GM12801 (cell line): ENCODE results near the gene MAGI2.

ENCODE experiments used
- TF ChIP-seq, protein P1 (sequence below): IDR thresholded peaks from one replicate; pipeline ENCODE4 v1.5.1; 2011; ENCODE audit warnings: control low read depth; ENCODE audit not compliant: insufficient read length; ENCODE audit errors: extremely low read depth

MAGI2 gene

DNA sequence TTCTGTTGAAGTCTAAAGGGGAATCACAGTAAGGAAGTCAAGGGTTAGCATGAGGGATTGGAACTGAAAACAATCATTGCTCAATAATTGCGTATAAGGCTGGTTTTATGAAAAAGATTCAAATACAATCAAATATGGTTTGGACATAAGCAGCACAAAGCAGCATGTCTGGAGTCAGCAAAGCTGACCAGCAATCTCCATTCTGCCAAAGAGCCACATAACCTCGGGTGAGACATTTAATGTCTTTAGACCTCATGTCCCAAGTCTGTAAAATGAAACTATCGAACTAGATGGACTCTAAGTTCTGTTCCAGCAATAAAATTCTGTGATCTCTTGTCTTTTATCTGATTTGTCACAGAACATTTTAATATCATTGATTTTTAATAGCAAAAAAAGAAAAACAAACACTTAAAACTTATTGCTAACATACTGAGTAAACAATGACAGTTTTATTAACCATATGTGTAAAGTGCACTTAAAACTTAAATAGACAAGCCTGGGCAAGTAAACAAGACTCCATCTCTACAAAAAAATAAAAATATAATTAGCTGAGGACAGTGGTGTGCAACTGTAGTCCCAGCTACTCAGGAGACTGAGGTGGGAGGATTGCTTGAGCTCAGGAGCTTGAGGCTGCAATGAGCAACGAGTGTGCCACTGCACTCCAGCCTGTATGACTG lies 217.0 kb downstream of the MAGI2 start:
- TF ChIP-seq, protein P1, sequence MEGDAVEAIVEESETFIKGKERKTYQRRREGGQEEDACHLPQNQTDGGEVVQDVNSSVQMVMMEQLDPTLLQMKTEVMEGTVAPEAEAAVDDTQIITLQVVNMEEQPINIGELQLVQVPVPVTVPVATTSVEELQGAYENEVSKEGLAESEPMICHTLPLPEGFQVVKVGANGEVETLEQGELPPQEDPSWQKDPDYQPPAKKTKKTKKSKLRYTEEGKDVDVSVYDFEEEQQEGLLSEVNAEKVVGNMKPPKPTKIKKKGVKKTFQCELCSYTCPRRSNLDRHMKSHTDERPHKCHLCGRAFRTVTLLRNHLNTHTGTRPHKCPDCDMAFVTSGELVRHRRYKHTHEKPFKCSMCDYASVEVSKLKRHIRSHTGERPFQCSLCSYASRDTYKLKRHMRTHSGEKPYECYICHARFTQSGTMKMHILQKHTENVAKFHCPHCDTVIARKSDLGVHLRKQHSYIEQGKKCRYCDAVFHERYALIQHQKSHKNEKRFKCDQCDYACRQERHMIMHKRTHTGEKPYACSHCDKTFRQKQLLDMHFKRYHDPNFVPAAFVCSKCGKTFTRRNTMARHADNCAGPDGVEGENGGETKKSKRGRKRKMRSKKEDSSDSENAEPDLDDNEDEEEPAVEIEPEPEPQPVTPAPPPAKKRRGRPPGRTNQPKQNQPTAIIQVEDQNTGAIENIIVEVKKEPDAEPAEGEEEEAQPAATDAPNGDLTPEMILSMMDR: no peak

DNA sequence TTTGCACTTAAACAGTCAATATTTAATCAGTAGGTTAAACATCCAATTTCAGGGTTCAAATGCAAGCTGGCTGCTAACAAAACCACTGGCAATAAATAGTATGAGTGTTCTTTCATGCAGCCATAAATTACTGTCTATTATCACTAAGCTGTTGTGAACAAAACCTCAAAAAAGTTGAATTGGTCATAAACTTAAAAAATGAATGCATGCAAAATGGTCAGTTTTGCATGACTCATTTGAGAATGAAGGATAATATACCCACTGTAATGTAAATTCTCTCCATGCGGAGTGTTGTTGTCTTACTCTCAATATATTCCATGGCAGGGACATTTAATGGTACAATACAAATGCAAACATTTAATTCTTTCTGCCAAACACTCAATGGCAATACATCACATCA lies 226.4 kb downstream of the MAGI2 start:
- TF ChIP-seq, protein P1: no peak

DNA sequence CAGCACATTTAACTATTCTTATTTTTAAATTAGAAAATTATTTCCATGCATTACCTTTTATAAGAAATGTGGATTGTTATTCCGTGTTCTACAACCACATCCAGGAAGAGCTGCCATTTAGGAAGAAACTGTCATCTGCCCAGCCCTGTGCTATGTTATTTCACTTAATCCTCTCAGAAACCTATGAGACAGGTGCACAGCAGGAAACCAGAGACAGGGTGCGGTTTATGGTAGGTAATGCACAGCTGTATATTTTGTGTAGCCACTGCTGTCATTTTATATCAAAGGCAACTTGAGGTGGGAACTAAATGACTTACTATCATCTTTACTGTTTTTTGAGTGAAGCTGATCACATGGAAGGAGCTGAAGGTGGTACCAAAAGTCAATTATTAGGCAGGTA lies 232.3 kb downstream of the MAGI2 start:
- TF ChIP-seq, protein P1: no peak

- TF ChIP-seq, protein P1: no peak
Measured at GRCh38 chr7:79217976-79218626, 235.4 kb downstream of the MAGI2 start.

DNA sequence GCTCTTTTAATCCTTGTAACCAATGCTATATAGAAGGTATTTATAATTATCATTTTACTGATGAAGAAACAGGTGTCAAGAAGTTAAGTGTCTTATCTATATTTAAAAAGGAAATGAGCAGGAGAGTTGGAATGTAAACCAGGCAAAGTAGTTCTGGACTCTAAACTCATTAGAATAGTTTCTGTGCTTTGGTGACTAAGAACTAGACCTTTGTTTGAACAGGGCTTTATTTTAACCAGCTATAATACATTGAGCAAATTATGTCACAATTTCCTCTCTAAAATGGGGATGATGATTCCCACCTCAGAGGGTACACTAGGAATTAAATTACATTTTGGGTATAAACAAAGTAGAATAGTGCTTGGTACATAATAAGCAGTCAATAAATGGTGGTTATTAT lies 236.0 kb downstream of the MAGI2 start:
- TF ChIP-seq, protein P1: no peak

GRCh38 chr7:79216236-79216635 lies 237.2 kb downstream of the MAGI2 start:
- TF ChIP-seq, protein P1: no peak

DNA sequence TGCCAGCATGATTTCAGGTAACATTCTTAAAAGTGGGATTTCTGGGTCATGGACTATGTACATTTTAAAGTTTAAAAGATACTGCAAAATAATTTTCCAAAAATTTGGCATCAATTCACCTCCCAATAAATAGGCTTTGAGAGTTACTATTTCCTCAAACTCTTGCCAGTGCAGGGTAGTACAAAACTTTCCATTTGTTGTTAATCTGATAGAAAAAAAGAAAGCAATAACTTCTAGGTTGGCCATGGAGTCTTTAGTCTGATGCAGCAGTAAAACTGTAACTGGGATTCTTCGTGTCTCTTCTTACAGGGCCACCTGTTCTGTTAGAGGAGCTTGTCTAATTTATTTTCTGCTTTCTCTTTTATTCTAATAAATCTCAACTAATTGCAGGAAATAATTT lies 241.1 kb downstream of the MAGI2 start:
- TF ChIP-seq, protein P1: no peak
